Raji (cell line): ENCODE results near the gene BEX2.

Source experiments
- POLR2A ChIP-seq: IDR thresholded peaks from 2 replicates; pipeline ENCODE4 v1.6.1; 2011; ENCODE audit warnings: low read depth, low read length, control low read depth; ENCODE audit not compliant: insufficient read depth

BEX2 gene

DNA sequence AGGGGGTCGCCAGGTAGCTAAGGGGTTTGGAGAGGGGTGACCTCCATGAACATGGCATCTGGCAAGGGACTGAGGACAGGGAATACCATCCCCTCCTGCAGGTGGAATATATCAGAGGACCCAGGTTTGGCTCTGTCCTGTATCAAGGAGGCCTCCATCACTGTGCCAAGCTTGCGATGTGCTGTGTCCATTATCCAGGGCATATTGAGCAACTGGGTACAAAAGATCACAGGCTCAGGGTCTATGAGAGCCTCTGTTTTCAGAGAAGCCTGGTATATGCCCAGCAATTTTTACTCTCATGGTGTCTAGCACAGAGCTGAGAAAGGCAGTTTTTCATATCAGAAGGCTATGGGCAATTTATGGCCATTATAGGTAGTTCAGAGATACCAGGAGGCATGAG, 17.7 kb downstream of the BEX2 start:
- no peak for TF ChIP-seq POLR2A

DNA sequence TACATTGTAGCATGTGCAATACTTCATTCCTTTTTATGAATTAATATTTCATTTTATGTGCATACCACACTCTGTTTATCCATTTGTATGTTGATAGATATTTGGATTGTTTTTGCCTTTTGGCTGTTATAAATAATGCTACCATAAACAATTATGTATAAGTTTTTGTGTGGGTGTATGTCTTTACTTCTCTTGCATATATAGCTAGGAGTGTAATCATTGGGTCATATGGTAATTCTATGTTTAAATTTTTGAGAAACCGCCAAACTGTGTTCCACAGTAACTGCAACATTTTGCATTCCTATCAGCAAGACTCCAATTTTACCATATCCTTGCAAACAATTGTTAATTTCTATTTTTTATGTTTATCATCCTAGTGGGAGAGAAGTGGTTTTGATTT, 31.2 kb downstream of the BEX2 start:
- no peak for TF ChIP-seq POLR2A

DNA sequence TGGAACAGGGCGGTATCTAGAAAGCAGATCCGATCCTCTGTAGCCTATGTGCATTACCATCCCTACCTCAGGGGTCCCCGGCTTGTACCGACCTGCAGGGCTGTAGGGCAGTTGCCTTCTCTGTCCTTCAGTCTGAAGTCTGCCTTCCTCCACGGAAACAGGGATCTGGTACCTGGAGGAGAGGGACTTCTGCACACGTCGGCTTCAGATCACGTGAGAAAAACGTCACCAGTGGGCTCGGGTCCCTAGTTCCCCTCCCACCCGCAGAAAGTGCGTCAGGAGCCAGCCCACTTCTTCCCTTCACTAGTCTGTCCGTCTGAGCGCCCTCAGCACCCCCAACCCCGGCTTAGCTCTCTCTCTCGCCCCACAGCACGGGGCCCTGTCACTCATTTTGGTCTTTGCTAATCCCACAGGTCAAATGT, 34.2 kb downstream of the BEX2 start, which contains the start of gene TCEAL5:
Gene TCEAL5 (minus strand): TSS at position 170 of the 422 bp plus-strand sequence. CDS start 2,187 bp downstream, outside the sequence.
- no peak for TF ChIP-seq POLR2A

DNA sequence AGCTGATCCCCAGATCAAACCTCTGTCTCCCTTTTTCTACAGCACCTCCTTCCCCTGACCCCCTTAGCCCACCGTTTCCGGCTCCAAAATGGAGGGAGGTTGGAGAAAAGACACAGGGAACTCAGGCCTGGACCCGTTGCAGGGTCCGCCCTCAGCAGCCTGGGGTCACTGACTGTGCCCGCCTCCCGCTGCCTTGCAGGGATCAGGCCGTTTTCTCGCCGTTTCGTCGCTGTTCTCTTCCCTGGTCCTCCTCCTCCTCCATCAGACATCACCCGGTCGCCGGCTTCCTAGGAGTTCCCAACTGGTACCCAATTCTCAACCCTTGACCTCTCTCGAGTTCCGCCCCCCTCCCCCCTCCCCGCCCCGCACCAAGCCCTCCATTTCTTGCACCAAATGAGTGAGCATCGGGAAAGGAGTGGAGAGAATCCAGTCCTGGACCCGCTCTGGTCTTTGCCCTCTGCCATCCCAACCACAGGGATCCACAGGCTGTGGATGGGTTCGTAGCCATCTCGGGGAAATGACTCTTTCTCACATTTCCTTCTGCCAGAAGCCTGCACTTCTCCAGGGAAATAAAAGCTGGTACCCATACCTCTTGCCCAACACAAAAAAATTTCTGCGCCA, 34.7 kb downstream of the BEX2 start:
- no peak for TF ChIP-seq POLR2A

DNA sequence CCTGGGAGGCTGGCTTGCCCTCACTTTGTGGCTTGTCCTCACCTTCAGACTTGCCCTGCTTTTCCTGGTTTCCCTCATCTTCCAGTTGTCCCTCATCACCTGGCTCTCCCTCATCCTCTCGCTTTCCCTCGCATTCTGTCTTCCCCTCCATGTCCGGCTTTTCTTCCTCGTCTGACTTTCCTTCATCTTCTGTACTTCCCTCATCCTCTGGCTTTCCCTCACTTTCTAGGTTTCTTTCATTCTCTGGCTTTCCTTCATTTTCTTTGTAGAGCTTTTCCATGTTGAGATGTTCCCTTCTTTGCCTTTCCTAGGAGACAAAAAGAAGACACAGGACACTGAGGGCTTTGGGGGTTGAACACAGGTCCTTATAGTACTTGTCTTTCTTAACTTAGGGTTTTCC, 36.5 kb downstream of the BEX2 start:
- TF ChIP-seq POLR2A: no peak
